Sigmoid colon (tissue), 7 donors: ENCODE measurements around the gene CYP2D6. TPM values are rescaled to one million over a fixed set of nuclear protein-coding genes. Genes with fewer than 3 reads are reported as not detected.

Experiments
- DNase-seq: peaks from one replicate; pipeline ENCODE4 v3.0.0-alpha.2; 2019
- H3K27ac ChIP-seq, 4 donors: fragments of 200-600 bp; sonication (generic); one replicate each; pipeline ENCODE4 v1.5.1; 2016 to 2019; ENCODE audit warnings: mild to moderate bottlenecking in 1 of 4
- H3K27me3 ChIP-seq, 3 donors: fragments of 200-600 bp; sonication (generic); one replicate each; pipeline ENCODE4 v1.5.1; 2019; ENCODE audit warnings: mild to moderate bottlenecking in 1 of 3
- H3K36me3 ChIP-seq, 4 donors: fragments of 200-600 bp; sonication (generic); one replicate each; pipeline ENCODE4 v1.5.1; 2016 to 2019
- H3K4me1 ChIP-seq, 4 donors: fragments of 200-600 bp; sonication (generic); one replicate each; pipeline ENCODE4 v1.5.1; 2017 to 2019
- H3K4me3 ChIP-seq, 4 donors: fragments of 200-600 bp; sonication (generic); one replicate each; pipeline ENCODE4 v1.5.1; 2017 to 2019; ENCODE audit warnings: mild to moderate bottlenecking in 2 of 4, moderate library complexity in 1 of 4
- H3K9me3 ChIP-seq, 4 donors: fragments of 200-600 bp in 3 of 4; sonication (generic) in 3 of 4; one replicate each; pipeline versions ENCODE4 v1.5.1 to v1.6.1; 2013 to 2019
- CTCF ChIP-seq, 4 experiments: fragments of 450-650 bp in 3 of 4; fragments of 200-600 bp in 1 of 4; IDR thresholded peaks; one replicate each; pipeline ENCODE4 v1.5.1; 2016 to 2019; ENCODE audit warnings: antibody characterized with exemption in 4 of 4, mild to moderate bottlenecking in 3 of 4, moderate library complexity in 2 of 4
- EP300 ChIP-seq, 4 donors: sonication (generic); formaldehyde crosslinking; IDR thresholded peaks; one replicate each; pipeline ENCODE4 v1.6.1; 2017; ENCODE audit warnings: antibody characterized with exemption in 4 of 4
- POLR2A ChIP-seq, 2 donors: fragments of 450-650 bp; IDR thresholded peaks; one replicate each; pipeline ENCODE4 v1.6.1; 2016; ENCODE audit warnings: antibody characterized with exemption in 2 of 2, mild to moderate bottlenecking in 2 of 2, moderate library complexity in 2 of 2
- POLR2AphosphoS5 ChIP-seq, 4 donors: sonication (generic); formaldehyde crosslinking; IDR thresholded peaks; one replicate each; pipeline ENCODE4 v1.6.1; 2017; ENCODE audit warnings: antibody characterized with exemption in 4 of 4
- WGBS, 2 donors: extraction: QIAGEN DNeasy Blood & Tissue Kit; methylation state at CpG; one replicate each; pipeline ENCODE4 v1.1.7; 2013; 5-methylcytosine and 5-hydroxymethylcytosine counted together
- intact Hi-C: fragments of 100-400 bp; cut with DNase I; formaldehyde crosslinking; loops from one replicate; pipeline ENCODE4 v1.15.1; 2023
- polyA plus RNA-seq, 3 donors: library from polyadenylated mRNA; stranded (reverse); fragments of 200-250 nt; gene quantifications; one replicate each; pipeline ENCODE4 v1.2.3, GENCODE V29; 2013
- total RNA-seq, 4 donors: library from RNA; depleted of rRNA; stranded (reverse); fragments of >200 nt; gene quantifications; one replicate each; pipeline ENCODE4 v1.1.0, GENCODE V29; 2016
- donor health status: healthy with polysubstance abuse.
- donor health status: Bipolar disorder and iron deficiency.
- donor health status: healthy.

Gene CYP2D6
- total and polyA plus RNA-seq, 7 donors, result 0.36 to 3.7 (median 1.2) TPM; not detected in 3

DNA sequence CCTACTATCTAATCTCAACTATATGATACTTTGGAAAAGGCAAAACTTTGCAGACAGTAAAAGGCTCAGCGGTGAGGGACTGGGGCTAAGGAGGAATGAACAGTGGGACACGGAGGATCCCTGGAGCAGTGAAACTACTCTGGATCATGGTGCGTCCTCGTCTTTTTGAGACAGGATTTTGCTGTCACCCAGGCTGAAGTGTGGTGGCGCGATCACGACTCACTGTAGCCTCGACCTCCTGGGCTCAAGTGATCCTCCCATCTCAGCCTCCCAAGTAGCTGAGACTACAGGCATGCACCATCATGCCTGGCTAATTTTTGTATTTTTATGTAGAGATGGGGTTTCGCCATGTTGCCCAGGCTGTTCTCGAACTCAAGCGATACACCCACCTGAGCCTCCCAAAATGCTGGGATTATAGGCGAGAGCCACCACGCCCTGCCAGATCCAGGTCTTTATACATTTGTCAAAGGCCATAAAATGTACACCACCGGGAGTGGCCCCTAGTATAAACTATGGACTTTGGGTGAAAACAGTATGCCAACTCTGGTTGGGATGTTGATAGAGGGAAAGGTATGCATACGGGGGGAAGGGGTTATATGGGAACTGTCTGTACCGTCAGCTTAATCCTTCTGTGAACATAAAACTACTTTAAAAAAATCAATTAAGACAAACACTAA is 28.0 kb upstream of the CYP2D6 start:
- DNase-seq, result no peak
- peaks cover 0 to 23% (median 0%) of the 10 kb centered on the region in 4 donors for H3K36me3 ChIP-seq

DNA sequence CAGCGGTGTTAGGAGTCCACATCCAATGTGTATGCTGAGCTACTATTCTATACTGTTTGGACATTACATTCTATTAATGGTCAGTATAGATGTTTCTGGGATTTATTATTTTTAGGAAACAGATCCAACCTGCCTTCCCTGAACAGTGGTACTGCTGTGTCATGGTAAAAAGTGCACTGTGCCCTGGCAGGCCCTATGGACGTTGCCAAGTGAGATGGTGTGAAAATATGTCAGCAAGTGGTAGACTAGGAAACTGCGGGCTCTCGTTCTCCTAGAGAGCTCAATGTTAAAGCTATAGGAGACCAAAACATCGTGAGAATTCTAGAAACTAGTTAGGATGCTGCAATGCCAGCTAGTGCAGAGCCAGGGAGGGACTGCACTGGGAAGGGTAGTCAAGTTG is 26.0 kb upstream of the CYP2D6 start:
- Histone ChIP-seq H3K27me3 (no peaks in the 10 kb centered on the region), H3K27ac (no peak overlapping the region), H3K9me3 (no peaks in the 10 kb centered on the region), H3K4me3 (no peak overlapping the region), H3K36me3 (peaks cover 0 to 23% (median 0%) of the 10 kb centered on the region in 4 donors), H3K4me1 (no peaks in the 10 kb centered on the region)
- DNase-seq, result no peak
- intact Hi-C loops, result no loop called here
- TF ChIP-seq CTCF (IDR thresholded peaks at IDR 0.05) (no peak), POLR2AphosphoS5 (IDR thresholded peaks at IDR 0.05) (no peak)
- 90 to 91% methylated on average over 5 of the region's 5 CpGs for WGBS, 2 donors

More for the DNA sequence above, 28.0 kb upstream of the CYP2D6 start:
- intact Hi-C loops, result no loop called here
- Histone ChIP-seq H3K4me3 (no peak overlapping the region), H3K4me1 (no peaks in the 10 kb centered on the region), H3K9me3 (no peaks in the 10 kb centered on the region), H3K27ac (no peak overlapping the region), H3K27me3 (no peaks in the 10 kb centered on the region)
- 71 to 89% methylated on average over 16 of the region's 16 CpGs for WGBS, 2 donors
- TF ChIP-seq EP300 (IDR thresholded peaks at IDR 0.05), result no peak
- no peak for TF ChIP-seq POLR2AphosphoS5 (IDR thresholded peaks at IDR 0.05)
- no peak for TF ChIP-seq POLR2A (IDR thresholded peaks at IDR 0.05)
- no peak for TF ChIP-seq CTCF (IDR thresholded peaks at IDR 0.05)

DNA sequence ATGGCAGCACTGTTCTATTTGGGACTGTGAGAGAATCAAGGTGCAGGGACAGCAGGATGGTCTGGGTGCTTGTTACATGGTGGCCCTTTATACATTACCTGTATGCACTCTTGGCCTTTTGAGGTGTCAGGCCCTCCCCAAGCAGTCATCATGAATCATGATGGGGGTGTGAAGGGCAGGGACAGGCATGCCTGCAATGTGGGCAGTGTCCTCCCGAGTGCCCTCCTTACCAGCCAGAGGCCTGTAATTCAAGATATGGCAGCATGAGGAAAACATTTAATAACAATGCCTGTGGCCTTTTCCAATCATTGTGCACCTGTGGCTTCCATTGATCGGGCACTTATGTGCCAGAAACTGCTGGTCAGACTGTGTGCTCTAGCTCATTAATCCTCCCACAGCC is 25.5 kb upstream of the CYP2D6 start:
- no peaks in the 10 kb centered on the region for H3K27me3 ChIP-seq
- H3K27ac ChIP-seq, result no peak overlapping the region
- H3K36me3 ChIP-seq, result peaks cover 0 to 23% (median 0%) of the 10 kb centered on the region in 4 donors
- H3K9me3 ChIP-seq, result no peaks in the 10 kb centered on the region
- 94 to 96% methylated on average over 2 of the region's 2 CpGs for WGBS, 2 donors
- no peaks in the 10 kb centered on the region for H3K4me1 ChIP-seq
- H3K4me3 ChIP-seq, result no peak overlapping the region
- TF ChIP-seq POLR2A (IDR thresholded peaks at IDR 0.05) (no peak), CTCF (IDR thresholded peaks at IDR 0.05) (no peak), EP300 (IDR thresholded peaks at IDR 0.05) (no peak), POLR2AphosphoS5 (IDR thresholded peaks at IDR 0.05) (no peak)
- intact Hi-C loops, result no loop called here
- DNase-seq, result no peak

GRCh38 chr22:42155053-42155543 is 24.5 kb upstream of the CYP2D6 start:
- no peak for DNase-seq
- H3K36me3 ChIP-seq, result peaks cover 0 to 23% (median 0%) of the 10 kb centered on the region in 4 donors
- H3K4me3 ChIP-seq, result no peak overlapping the region
- no peaks in the 10 kb centered on the region for H3K4me1 ChIP-seq
- no peak overlapping the region for H3K27ac ChIP-seq
- WGBS, 2 donors, result 96 to 97% methylated on average over 7 of the region's 7 CpGs
- TF ChIP-seq CTCF (IDR thresholded peaks at IDR 0.05) (no peak), POLR2A (IDR thresholded peaks at IDR 0.05) (no peak), EP300 (IDR thresholded peaks at IDR 0.05) (no peak), POLR2AphosphoS5 (IDR thresholded peaks at IDR 0.05) (no peak)
- H3K9me3 ChIP-seq, result no peaks in the 10 kb centered on the region
- intact Hi-C loops, result no loop called here
- no peaks in the 10 kb centered on the region for H3K27me3 ChIP-seq
